OCI-LY1 (cell line): ENCODE results near the gene PGA4.
"Not testable (repeated sequence)": the region's sequence is repeated elsewhere in the genome, so short reads cannot be mapped to it uniquely, and the experiment has no call there.

Experiments used
- EZH2 ChIP-seq: fragments of 200-600 bp; sonication (generic), shearing (Covaris generic); IDR thresholded peaks from 2 replicates; pipeline ENCODE4 v1.8.0; 2017; ENCODE audit warnings: borderline replicate concordance, mixed run types, mild to moderate bottlenecking, antibody characterized with exemption, low read length, moderate library complexity, mixed read lengths
- TF ChIP-seq, protein P1 (sequence below): fragments of 200-600 bp; sonication (generic), shearing (Covaris generic); IDR thresholded peaks from 2 replicates; pipeline ENCODE4 v1.5.1; 2017; ENCODE audit warnings: mild to moderate bottlenecking, antibody characterized with exemption, low read length, moderate library complexity, mixed read lengths

DNA sequence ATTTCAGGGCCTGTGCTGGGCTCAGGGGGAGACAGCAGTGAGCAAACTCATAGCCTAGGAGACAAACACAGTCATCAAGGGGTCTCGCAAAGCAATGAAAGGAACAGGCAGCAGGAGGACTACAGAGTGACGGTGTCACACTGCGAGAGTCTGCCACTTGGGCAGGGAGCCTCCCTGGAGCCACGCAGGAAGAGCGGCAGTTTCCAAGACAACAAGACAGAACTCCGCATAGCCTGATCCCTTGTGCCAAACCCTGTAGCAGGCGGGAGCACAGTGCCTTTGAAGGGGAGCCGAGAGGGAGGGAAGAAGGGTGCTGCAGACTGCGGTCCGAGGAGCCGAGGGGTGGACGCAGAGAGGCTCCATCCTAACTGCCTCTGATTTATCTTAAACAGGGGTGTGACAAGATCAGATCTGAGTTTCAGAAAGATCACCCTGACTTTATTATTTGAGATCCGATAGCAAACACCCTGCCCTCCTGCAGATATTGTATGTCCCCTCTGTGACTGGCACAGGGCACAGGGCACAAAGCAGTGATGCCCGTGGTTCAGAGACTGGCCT lies 17.6 kb upstream of the PGA4 start:
- TF ChIP-seq, protein P1, sequence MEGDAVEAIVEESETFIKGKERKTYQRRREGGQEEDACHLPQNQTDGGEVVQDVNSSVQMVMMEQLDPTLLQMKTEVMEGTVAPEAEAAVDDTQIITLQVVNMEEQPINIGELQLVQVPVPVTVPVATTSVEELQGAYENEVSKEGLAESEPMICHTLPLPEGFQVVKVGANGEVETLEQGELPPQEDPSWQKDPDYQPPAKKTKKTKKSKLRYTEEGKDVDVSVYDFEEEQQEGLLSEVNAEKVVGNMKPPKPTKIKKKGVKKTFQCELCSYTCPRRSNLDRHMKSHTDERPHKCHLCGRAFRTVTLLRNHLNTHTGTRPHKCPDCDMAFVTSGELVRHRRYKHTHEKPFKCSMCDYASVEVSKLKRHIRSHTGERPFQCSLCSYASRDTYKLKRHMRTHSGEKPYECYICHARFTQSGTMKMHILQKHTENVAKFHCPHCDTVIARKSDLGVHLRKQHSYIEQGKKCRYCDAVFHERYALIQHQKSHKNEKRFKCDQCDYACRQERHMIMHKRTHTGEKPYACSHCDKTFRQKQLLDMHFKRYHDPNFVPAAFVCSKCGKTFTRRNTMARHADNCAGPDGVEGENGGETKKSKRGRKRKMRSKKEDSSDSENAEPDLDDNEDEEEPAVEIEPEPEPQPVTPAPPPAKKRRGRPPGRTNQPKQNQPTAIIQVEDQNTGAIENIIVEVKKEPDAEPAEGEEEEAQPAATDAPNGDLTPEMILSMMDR, result not testable (repeated sequence)
- TF ChIP-seq EZH2, result not testable (repeated sequence)
